ENCODE data around the gene UFSP2.

The UFSP2 gene

GRCh38 chr4:185425647-185426352, at the start of gene UFSP2:
TSS of gene UFSP2 (minus strand) at chr4:185425964. CDS start at chr4:185425868, 96 bp downstream.
- DNase-seq = peak; percentile 74 to 85

GRCh38 chr4:185473247-185473646, 47.5 kb upstream of the UFSP2 start:
- DNase-seq = no peak

GRCh38 chr4:185472103-185472542, 46.4 kb upstream of the UFSP2 start:
- peak in 1 of 2 experiments; percentile 23 for DNase-seq

GRCh38 chr4:185471235-185472102, 45.7 kb upstream of the UFSP2 start, which contains the start of gene CCDC110:
TSS of gene CCDC110 (minus strand) at chr4:185471733. CDS start at chr4:185471683, 50 bp downstream.
- DNase-seq = peak; percentile 26 to 91

GRCh38 chr4:185470501-185471195, 44.9 kb upstream of the UFSP2 start:
- DNase-seq = peak; percentile 58 to 75

- DNase-seq = no peak
Measured at GRCh38 chr4:185469580-185470154, 43.9 kb upstream of the UFSP2 start.

GRCh38 chr4:185468999-185469398, 43.2 kb upstream of the UFSP2 start:
- DNase-seq = peak; percentile 68 to 72

GRCh38 chr4:185467991-185468390, 42.2 kb upstream of the UFSP2 start:
- no peak for DNase-seq

- DNase-seq = no peak
Measured at GRCh38 chr4:185467101-185467500, 41.3 kb upstream of the UFSP2 start.

GRCh38 chr4:185465707-185466106, 39.9 kb upstream of the UFSP2 start:
- DNase-seq = no peak

GRCh38 chr4:185464887-185465286, 39.1 kb upstream of the UFSP2 start:
- no peak for DNase-seq

- no peak for DNase-seq
Measured at GRCh38 chr4:185464183-185464582, 38.4 kb upstream of the UFSP2 start.

- DNase-seq = no peak
Measured at GRCh38 chr4:185463541-185463940, 37.8 kb upstream of the UFSP2 start.

GRCh38 chr4:185461565-185461964, 35.8 kb upstream of the UFSP2 start:
- DNase-seq = no peak

GRCh38 chr4:185457136-185457535, 31.4 kb upstream of the UFSP2 start:
- DNase-seq = no peak

GRCh38 chr4:185456131-185456530, 30.4 kb upstream of the UFSP2 start:
- DNase-seq = no peak

- no peak for DNase-seq
Measured at GRCh38 chr4:185445209-185445608, 19.4 kb upstream of the UFSP2 start.

- no peak for DNase-seq
Measured at GRCh38 chr4:185441479-185441878, 15.7 kb upstream of the UFSP2 start.

GRCh38 chr4:185437809-185438208, 12.0 kb upstream of the UFSP2 start:
- DNase-seq = no peak

- DNase-seq = no peak
Measured at GRCh38 chr4:185435466-185435865, 9.7 kb upstream of the UFSP2 start.

GRCh38 chr4:185429660-185430059, 3.9 kb upstream of the UFSP2 start:
- DNase-seq = no peak

GRCh38 chr4:185426960-185427688, 1.4 kb upstream of the UFSP2 start:
- DNase-seq = no peak

Data from NCI-H526 (cell line).